Endothelial cell of umbilical vein (primary cell): ENCODE measurements around the gene LRRC27. TPM values are rescaled to one million over a fixed set of nuclear protein-coding genes. Genes with fewer than 3 reads are reported as not detected.

Experiments used
- BruUV-seq: library from RNA; stranded (reverse); fragments of 400-500 nt; replicated peaks from 2 replicates; lab custom pipeline; 2021; lab: Mats Ljungman, UMichigan
- CTCF ChIA-PET: fragments of 300-600, 350-600 bp; sonication (Branson Sonifier 250); formaldehyde crosslinking; loops from one replicate; lab custom pipeline; 2021; ENCODE audit warnings: antibody characterized with exemption, inconsistent platforms; lab: Charles Lee
- POLR2A ChIA-PET: fragments of 300-600, 350-600 bp; sonication (Branson Sonifier 250); formaldehyde crosslinking; loops from one replicate; lab custom pipeline; 2021; ENCODE audit warnings: antibody characterized with exemption, inconsistent platforms; lab: Charles Lee
- DNase-seq: peaks from one replicate; pipeline ENCODE4 v3.0.0-alpha.2; 2011; ENCODE audit warnings: low read depth, low spot score
- FAIRE-seq: peaks from 2 replicates; lab custom pipeline; 2011; peaks lifted over from hg19 to GRCh38; lab: Jason Lieb, UNC
- H2AFZ ChIP-seq: 2 replicates; pipeline ENCODE4 v1.6.0; 2012; ENCODE audit warnings: low read depth, low read length, control low read depth, inconsistent platforms
- H3K27ac ChIP-seq: 2 replicates; pipeline ENCODE4 v1.5.1; 2011; ENCODE audit warnings: low read depth, mild to moderate bottlenecking, control low read depth, low read length, moderate library complexity; ENCODE audit not compliant: insufficient read depth
- H3K27me3 ChIP-seq, 2 experiments: 2 replicates each; pipeline versions ENCODE4 v1.6.0 to v1.6.1; 2011; ENCODE audit warnings: low read length in 2 of 2, mixed read lengths in 1 of 2; ENCODE audit not compliant: control insufficient read depth in 2 of 2, insufficient read depth in 2 of 2
- H3K36me3 ChIP-seq, 2 experiments: 2 replicates in 1 of 2; 3 replicates in 1 of 2; pipeline ENCODE4 v1.5.1; 2011; ENCODE audit warnings: low read length in 2 of 2, mild to moderate bottlenecking in 1 of 2, moderate library complexity in 1 of 2; ENCODE audit not compliant: control insufficient read depth in 2 of 2, insufficient read depth in 2 of 2; ENCODE audit errors: extremely low read depth in 1 of 2
- H3K4me1 ChIP-seq: 3 replicates; pipeline ENCODE4 v1.5.1; 2011; ENCODE audit warnings: mild to moderate bottlenecking, low read length; ENCODE audit not compliant: control insufficient read depth, insufficient read depth; ENCODE audit errors: extremely low read depth
- H3K4me2 ChIP-seq: 2 replicates; pipeline ENCODE4 v1.6.1; 2011; ENCODE audit warnings: low read length, control low read depth, mixed read lengths; ENCODE audit not compliant: insufficient read depth
- H3K4me3 ChIP-seq, 3 experiments: fragments of 200-600 bp in 1 of 3; sonication (generic), shearing (Covaris generic) in 1 of 3; replicated peaks in 1 of 3; 2 replicates each; pipeline ENCODE4 v1.5.1; 2011 to 2016; ENCODE audit warnings: control low read depth in 3 of 3, low read length in 3 of 3, mild to moderate bottlenecking in 2 of 3, inconsistent platforms in 1 of 3, low read depth in 1 of 3, moderate library complexity in 1 of 3; ENCODE audit not compliant: insufficient read depth in 1 of 3
- H3K79me2 ChIP-seq: 2 replicates; pipeline ENCODE4 v1.6.0; 2012; ENCODE audit warnings: low read length, inconsistent platforms; ENCODE audit not compliant: control insufficient read depth, insufficient read depth
- H3K9ac ChIP-seq: replicated peaks from 2 replicates; pipeline ENCODE3; 2011; ENCODE audit warnings: low read length, control low read depth; ENCODE audit not compliant: insufficient read depth; ENCODE audit errors: extremely low read depth
- H3K9me1 ChIP-seq: replicated peaks from 3 replicates; pipeline ENCODE4 v1.6.0; 2011; ENCODE audit warnings: mild to moderate bottlenecking, low read length; ENCODE audit not compliant: control insufficient read depth, insufficient read depth; ENCODE audit errors: extremely low read depth
- H3K9me3 ChIP-seq: replicated peaks from 2 replicates; pipeline ENCODE4 v1.5.1; 2012; ENCODE audit warnings: low read length, inconsistent platforms; ENCODE audit not compliant: control insufficient read depth, insufficient read depth
- H4K20me1 ChIP-seq: replicated peaks from 2 replicates; pipeline ENCODE3; 2011; ENCODE audit warnings: mild to moderate bottlenecking, low read length; ENCODE audit not compliant: control insufficient read depth, insufficient read depth; ENCODE audit errors: extremely low read depth
- FOS ChIP-seq: IDR thresholded peaks from 2 replicates; pipeline ENCODE4 v1.6.1; 2011; ENCODE audit warnings: mild to moderate bottlenecking, low read length, moderate library complexity, borderline replicate concordance; ENCODE audit not compliant: insufficient read depth
- GATA2 ChIP-seq: IDR thresholded peaks from 2 replicates; pipeline ENCODE4 v1.7.0; 2011; ENCODE audit warnings: low read depth, mild to moderate bottlenecking, moderate library complexity, mixed read lengths, low read length; ENCODE audit not compliant: insufficient read length, insufficient read depth
- JUN ChIP-seq: IDR thresholded peaks from 2 replicates; pipeline ENCODE4 v1.6.1; 2011; ENCODE audit warnings: borderline replicate concordance, low read depth; ENCODE audit not compliant: insufficient read length, insufficient read depth
- MYC ChIP-seq: IDR thresholded peaks from one replicate; pipeline ENCODE4 v1.6.1; 2011; ENCODE audit warnings: mild to moderate bottlenecking, low read depth, low read length
- POLR2A ChIP-seq: IDR thresholded peaks from 2 replicates; pipeline ENCODE4 v1.6.1; 2012; ENCODE audit warnings: low read depth, mild to moderate bottlenecking, control low read depth, low read length
- POLR2AphosphoS5 ChIP-seq: IDR thresholded peaks from 2 replicates; pipeline ENCODE4 v1.6.1; 2012; ENCODE audit warnings: low read depth, mild to moderate bottlenecking, control low read depth, low read length, moderate library complexity; ENCODE audit not compliant: insufficient read depth
- dilution Hi-C: fragments of 300-500 bp; cut with MboI; formaldehyde crosslinking; loops from one replicate; pipeline ENCODE4 v1.15.0; 2019; ENCODE audit warnings: low sequenced_read_pairs; ENCODE audit not compliant: extremely low pct_ligation_motif_present
- intact Hi-C: fragments of 100-400 bp; cut with micrococcal nuclease; formaldehyde crosslinking; loops from one replicate; pipeline ENCODE4 v1.10.0; 2022
- polyA plus RNA-seq, 4 experiments: library from polyadenylated mRNA; depleted of rRNA in 3 of 4; stranded (reverse) in 3 of 4; unstranded in 1 of 4; fragments of >200 nt; gene quantifications; 2 replicates each; pipeline versions ENCODE4 v1.2.1 to v1.2.3, GENCODE V29; 2011 to 2012; ENCODE audit warnings: missing spikeins in 1 of 4
- total RNA-seq: library from RNA; stranded (reverse); gene quantifications from 2 replicates; pipeline ENCODE4 v1.2.3, GENCODE V29; 2021
- TF ChIP-seq, protein P1 (sequence below): IDR thresholded peaks from 2 replicates; pipeline ENCODE4 v1.6.1; 2011; ENCODE audit not compliant: insufficient read depth, insufficient read length
- TF ChIP-seq, protein P2 (sequence below), 2 donors: IDR thresholded peaks; 1 replicate in 1 of 2; 2 replicates in 1 of 2; pipeline ENCODE4 v1.5.1; 2011; ENCODE audit warnings: low read length in 2 of 2, mild to moderate bottlenecking in 2 of 2, moderate library complexity in 2 of 2, control low read depth in 1 of 2, inconsistent platforms in 1 of 2, low read depth in 1 of 2; ENCODE audit not compliant: insufficient read depth in 1 of 2; ENCODE audit errors: extremely low read depth in 1 of 2

LRRC27 gene
- total and polyA plus RNA-seq, 2 donors (not counting 3 experiments of a cell fraction or from before 2014, with no cell fraction given) = 8.3 to 13.6 TPM

DNA sequence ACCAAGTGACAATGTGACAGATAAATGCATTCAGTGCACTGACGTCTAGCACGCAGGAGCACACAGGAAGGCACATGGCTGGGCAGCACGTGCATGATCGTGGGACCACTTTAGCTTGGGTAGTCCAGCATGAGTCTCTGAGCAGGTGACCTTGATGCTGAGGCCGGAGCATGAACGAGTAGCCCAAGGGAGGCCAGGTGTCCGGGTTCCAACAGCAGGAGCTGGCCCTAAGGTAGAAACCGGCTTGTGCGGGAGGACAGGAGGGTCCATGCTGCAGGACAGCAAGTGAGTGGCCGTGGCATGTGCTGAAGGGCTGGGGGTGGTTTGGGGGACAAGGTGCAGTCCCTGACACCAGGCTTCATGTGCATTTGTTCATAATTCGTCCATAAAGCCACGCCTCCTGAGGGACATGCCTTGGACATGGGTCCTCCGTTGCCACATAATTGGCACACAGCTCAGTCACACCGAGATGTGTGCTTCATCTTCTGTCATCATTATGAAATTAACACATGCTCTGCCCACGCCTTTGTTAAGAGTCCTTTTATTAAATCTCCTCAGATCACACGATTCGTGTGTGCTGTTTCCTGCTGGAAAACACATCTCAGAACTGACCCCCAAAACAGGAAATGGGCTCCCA lies 21.2 kb upstream of the LRRC27 start:
- Histone ChIP-seq H3K4me3 (no peak overlapping the region), H3K36me3 (no peaks in the 10 kb centered on the region), H3K27ac (no peak overlapping the region), H3K4me2 (no peak overlapping the region), H3K79me2 (no peaks in the 10 kb centered on the region), H3K27me3 (peaks cover 8 to 9% of the 10 kb centered on the region in 2 experiments), H3K9me1 (no peaks in the 10 kb centered on the region), H3K4me1 (no peaks in the 10 kb centered on the region), H3K9me3 (no peaks in the 10 kb centered on the region), H3K9ac (no peak overlapping the region), H4K20me1 (no peaks in the 10 kb centered on the region), H2AFZ (no peak overlapping the region)
- intact Hi-C loops (no loop called here), dilution Hi-C loops (no loop called here)
- BruUV-seq = no TSS peak
- POLR2A ChIA-PET = no interaction called here
- FAIRE-seq (no peak), DNase-seq (no peak)
- TF ChIP-seq GATA2 (no peak), POLR2AphosphoS5 (no peak), MYC (no peak), JUN (no peak), FOS (no peak), POLR2A (no peak)
- TF ChIP-seq, protein P1, sequence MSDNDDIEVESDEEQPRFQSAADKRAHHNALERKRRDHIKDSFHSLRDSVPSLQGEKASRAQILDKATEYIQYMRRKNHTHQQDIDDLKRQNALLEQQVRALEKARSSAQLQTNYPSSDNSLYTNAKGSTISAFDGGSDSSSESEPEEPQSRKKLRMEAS = no peak
- TF ChIP-seq, protein P2, sequence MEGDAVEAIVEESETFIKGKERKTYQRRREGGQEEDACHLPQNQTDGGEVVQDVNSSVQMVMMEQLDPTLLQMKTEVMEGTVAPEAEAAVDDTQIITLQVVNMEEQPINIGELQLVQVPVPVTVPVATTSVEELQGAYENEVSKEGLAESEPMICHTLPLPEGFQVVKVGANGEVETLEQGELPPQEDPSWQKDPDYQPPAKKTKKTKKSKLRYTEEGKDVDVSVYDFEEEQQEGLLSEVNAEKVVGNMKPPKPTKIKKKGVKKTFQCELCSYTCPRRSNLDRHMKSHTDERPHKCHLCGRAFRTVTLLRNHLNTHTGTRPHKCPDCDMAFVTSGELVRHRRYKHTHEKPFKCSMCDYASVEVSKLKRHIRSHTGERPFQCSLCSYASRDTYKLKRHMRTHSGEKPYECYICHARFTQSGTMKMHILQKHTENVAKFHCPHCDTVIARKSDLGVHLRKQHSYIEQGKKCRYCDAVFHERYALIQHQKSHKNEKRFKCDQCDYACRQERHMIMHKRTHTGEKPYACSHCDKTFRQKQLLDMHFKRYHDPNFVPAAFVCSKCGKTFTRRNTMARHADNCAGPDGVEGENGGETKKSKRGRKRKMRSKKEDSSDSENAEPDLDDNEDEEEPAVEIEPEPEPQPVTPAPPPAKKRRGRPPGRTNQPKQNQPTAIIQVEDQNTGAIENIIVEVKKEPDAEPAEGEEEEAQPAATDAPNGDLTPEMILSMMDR (IDR thresholded peaks at IDR 0.05; ENCODE audit: extremely low read depth in 1 of 2, insufficient read depth in 1 of 2, low read depth in 1 of 2, low read length in 2 of 2) = no peak
- CTCF ChIA-PET = no interaction called here
